DND-41 (cell line): ENCODE results near the gene CLPTM1L.

Experiments
- EZH2 ChIP-seq: IDR thresholded peaks from 3 replicates; pipeline ENCODE4 v1.6.1; 2012; ENCODE audit warnings: borderline replicate concordance, low read depth, mild to moderate bottlenecking, moderate library complexity, low read length, inconsistent platforms; ENCODE audit not compliant: severe bottlenecking
- TF ChIP-seq, protein P1 (sequence below): IDR thresholded peaks from 2 replicates; pipeline ENCODE4 v1.5.1; 2012; ENCODE audit warnings: borderline replicate concordance, low read length, moderate library complexity, mild to moderate bottlenecking; ENCODE audit not compliant: poor library complexity, severe bottlenecking; ENCODE audit errors: extremely low read depth

DNA sequence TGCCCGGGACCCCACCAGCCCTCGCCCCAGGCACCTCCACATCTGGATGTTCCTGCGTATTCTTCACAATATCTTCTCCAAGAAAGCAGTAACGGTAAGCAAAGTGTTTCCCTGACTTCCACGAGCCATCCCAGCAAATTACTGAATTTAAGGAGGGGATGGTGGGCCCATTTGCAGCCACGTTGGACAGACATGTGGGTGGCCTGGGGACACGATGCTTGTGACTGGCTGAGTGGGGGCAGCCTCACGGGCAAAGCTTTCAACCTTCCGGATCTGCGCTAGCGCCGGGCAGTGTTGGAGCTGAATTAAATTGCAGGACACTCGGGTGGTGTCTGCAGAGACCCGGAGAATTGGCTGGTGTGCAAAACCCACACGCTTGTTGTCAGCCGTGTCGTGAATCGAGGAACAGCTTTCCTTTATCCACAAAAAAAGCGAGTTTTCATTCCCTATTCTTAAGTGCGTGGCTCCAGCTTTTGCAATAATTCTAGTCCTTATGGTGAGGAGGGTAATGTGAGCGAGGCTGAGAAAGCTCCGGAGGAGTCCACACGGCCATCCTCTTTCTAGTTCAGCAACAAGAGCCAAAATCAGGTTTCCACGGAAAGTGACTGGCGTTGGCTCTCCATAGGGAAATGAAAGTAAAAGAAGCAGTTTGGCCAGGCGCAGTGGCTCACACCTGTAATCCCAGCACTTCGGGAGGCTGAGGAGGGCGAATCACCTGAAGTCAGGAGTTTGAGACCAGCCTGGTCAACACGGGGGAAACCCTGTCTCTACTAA, 17.5 kb upstream of the CLPTM1L start:
- no peak for TF ChIP-seq EZH2
- TF ChIP-seq, protein P1, sequence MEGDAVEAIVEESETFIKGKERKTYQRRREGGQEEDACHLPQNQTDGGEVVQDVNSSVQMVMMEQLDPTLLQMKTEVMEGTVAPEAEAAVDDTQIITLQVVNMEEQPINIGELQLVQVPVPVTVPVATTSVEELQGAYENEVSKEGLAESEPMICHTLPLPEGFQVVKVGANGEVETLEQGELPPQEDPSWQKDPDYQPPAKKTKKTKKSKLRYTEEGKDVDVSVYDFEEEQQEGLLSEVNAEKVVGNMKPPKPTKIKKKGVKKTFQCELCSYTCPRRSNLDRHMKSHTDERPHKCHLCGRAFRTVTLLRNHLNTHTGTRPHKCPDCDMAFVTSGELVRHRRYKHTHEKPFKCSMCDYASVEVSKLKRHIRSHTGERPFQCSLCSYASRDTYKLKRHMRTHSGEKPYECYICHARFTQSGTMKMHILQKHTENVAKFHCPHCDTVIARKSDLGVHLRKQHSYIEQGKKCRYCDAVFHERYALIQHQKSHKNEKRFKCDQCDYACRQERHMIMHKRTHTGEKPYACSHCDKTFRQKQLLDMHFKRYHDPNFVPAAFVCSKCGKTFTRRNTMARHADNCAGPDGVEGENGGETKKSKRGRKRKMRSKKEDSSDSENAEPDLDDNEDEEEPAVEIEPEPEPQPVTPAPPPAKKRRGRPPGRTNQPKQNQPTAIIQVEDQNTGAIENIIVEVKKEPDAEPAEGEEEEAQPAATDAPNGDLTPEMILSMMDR, result no peak
